ENCODE data around the gene CUX1. TPM values are rescaled to one million over a fixed set of nuclear protein-coding genes. Genes with fewer than 3 reads are reported as not detected.

CUX1 gene
- total RNA-seq, 4 donors from 2014 or later: 93.8 to 156 (median 112) TPM

GRCh38 chr7:101961811-101962210, 144.4 kb downstream of the CUX1 start:
- WGBS, 2 donors: 69 to 77% methylated on average over 2 of the region's 2 CpGs
- Histone ChIP-seq H3K9me3 (no peaks in the 10 kb centered on the region), H3K4me1 (peaks cover 0 to 3% of the 10 kb centered on the region in 2 donors), H3K27me3 (no peaks in the 10 kb centered on the region), H3K4me3 (replicated peaks in 1 of 3) (no peak overlapping the region), H3K27ac (no peak overlapping the region), H3K36me3 (no peaks in the 10 kb centered on the region)
- intact Hi-C loops (cut with DNase I): no loop called here
- DNase-seq: no peak
- TF ChIP-seq CTCF (IDR thresholded peaks at IDR 0.05) (no peak), POLR2A (IDR thresholded peaks at IDR 0.05) (no peak)

- no peaks in the 10 kb centered on the region for H3K9me3 ChIP-seq
- 97 to 99% methylated on average over 9 of the region's 9 CpGs for WGBS, 2 donors
These were observed 146.3 kb downstream of the CUX1 start for GRCh38 chr7:101963693-101964092.

DNA sequence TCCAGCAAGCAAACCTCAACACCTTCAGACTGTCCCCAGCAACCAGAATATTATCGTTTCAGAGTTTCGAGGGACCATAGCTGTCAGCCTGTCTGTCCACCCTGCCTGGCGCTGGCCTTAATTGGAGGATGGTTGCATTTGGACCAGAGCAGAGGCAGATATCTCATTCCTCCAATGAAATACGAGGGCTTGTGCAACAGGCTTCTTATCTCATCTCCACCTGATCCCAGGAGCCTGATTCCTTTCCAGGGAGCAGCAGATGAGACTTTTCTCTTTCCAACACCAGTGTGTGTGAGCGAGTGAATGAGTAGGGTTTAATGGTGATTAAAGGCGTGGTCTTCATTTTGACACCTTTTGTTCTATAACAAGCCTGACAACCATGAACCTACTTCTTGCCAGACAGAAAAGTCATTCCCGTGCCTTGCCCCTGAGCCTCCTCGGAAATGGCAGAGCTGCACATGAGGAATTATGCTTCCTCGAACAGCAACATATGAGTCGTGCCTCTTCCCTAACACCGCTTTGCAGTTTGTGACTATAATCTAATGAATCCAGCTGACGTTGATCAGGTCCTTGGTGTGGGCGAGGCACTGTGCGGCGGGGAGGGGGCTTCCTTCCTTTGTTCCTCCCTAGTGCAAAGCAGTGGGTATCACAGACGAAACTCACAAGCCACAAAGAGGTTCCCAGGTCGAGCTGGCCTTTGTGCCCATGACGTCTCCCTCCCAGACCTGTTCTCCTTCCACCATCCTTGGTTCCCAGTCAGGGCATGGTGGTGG, 147.4 kb downstream of the CUX1 start:
- intact Hi-C loops (cut with DNase I): no loop called here

More at GRCh38 chr7:101963693-101964092, 146.3 kb downstream of the CUX1 start:
- Histone ChIP-seq H3K4me3 (replicated peaks in 1 of 3) (no peak overlapping the region), H3K4me1 (peaks cover 0 to 3% of the 10 kb centered on the region in 2 donors), H3K27me3 (no peaks in the 10 kb centered on the region), H3K27ac (no peak overlapping the region), H3K36me3 (no peaks in the 10 kb centered on the region)
- intact Hi-C loops (cut with DNase I): no loop called here
- TF ChIP-seq CTCF (IDR thresholded peaks at IDR 0.05) (no peak), POLR2A (IDR thresholded peaks at IDR 0.05) (no peak)
- DNase-seq: no peak

DNA sequence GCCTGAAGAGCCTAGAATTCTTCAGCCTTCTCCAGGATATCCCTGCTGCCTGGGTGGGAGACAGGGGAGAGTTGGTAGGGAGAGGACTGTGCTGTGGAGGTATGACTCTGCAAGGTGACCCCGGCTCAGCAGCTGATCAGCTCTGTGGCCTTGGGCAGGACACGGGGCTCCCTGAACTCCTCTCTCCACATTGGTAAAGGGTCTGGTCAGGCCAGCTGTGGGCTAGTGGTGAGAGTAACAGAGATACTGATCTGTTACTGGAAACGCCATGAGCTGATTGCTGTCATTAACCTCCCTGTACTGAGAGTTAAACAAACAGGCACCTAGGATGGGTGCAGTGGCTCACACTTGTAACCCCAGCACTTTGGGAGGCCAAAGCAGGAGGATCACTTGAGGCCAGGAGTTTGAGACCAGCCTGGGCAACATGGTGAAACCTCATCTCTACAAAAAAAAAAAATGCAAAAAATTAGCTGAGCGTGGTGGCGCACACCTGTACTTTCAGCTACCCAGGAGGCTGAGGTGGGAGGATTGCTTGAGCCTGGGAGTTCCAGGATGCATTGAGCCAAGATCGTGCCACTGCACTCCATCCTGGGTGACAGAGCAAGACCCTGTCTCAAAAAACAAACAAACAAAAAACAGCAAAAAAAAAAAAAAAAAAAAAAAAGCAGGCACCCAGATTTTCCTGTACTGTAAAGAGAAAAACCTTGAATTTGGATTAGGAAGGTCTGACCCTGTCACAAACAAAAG, 151.5 kb downstream of the CUX1 start:
- TF ChIP-seq CTCF (IDR thresholded peaks at IDR 0.05) (no peak), POLR2A (IDR thresholded peaks at IDR 0.05) (no peak)
- H3K27ac ChIP-seq: no peak overlapping the region
- intact Hi-C loops (cut with DNase I): no loop called here
- WGBS, 2 donors: 92% methylated on average over 4 to 6 of the region's 6 CpGs
- no peak overlapping the region for H3K4me3 ChIP-seq (replicated peaks in 1 of 3)
- H3K36me3 ChIP-seq: no peaks in the 10 kb centered on the region
- no peaks in the 10 kb centered on the region for H3K4me1 ChIP-seq
- no peak for DNase-seq
- no peaks in the 10 kb centered on the region for H3K9me3 ChIP-seq
- no peaks in the 10 kb centered on the region for H3K27me3 ChIP-seq

More for the DNA sequence above, 147.4 kb downstream of the CUX1 start:
- H3K4me3 ChIP-seq (replicated peaks in 1 of 3): no peak overlapping the region
- H3K27ac ChIP-seq: no peak overlapping the region
- 92 to 93% methylated on average over 18 of the region's 18 CpGs for whole genome bisulfite sequencing, 2 donors
- H3K27me3 ChIP-seq: no peaks in the 10 kb centered on the region
- TF ChIP-seq POLR2A (IDR thresholded peaks at IDR 0.05) (no peak), CTCF (IDR thresholded peaks at IDR 0.05) (no peak)
- no peaks in the 10 kb centered on the region for H3K9me3 ChIP-seq
- no peak for DNase-seq
- no peaks in the 10 kb centered on the region for H3K36me3 ChIP-seq
- H3K4me1 ChIP-seq: peaks cover 0 to 3% of the 10 kb centered on the region in 2 donors
